Choroid plexus epithelial cell (primary cell): ENCODE data around the gene DNASE1L1.

Experiments used
- DNase-seq: peaks from one replicate; pipeline ENCODE4 v3.0.0-alpha.2; 2010; ENCODE audit warnings: low read depth
- H3K4me3 ChIP-seq: 2 replicates; pipeline ENCODE4 v1.5.1; 2011; ENCODE audit warnings: low read depth, mild to moderate bottlenecking, control low read depth, low read length, moderate library complexity
- TF ChIP-seq, protein P1 (sequence below): conservative IDR thresholded peaks from 2 replicates; pipeline ENCODE4 v1.5.1; 2011; ENCODE audit warnings: low read depth, mild to moderate bottlenecking, control low read depth, inconsistent platforms, low read length, moderate library complexity

The DNASE1L1 gene

DNA sequence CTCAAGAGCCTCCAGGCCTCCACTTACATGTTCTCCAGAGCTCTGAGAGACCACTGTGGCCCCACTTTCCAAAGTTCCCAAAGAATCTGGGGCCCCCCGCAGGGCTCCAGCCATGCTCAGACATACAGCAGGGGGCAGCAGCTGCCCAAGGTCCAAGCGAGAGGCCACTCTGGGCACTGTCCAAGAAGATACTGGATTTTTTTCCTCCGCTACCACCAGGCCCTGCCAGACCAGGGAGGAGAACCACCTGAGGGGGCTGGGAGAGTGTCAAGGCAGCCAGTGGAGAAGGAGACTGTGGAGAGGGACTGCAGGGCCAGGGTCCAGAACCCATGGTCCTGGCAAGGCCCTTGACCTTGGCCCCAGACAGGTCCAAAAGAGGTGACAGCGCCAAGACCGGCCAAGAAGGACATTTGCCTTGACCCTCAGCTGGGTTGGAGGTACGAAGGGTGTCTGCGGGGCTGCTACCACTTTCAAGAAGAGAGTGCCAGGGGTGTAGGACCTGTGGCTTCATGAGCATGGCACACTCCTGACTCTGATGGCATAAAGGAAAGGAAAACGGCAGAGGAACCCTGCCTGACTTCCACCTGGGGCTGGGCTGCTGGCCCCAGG, 24.7 kb downstream of the DNASE1L1 start:
- no peak overlapping the region for H3K4me3 ChIP-seq
- TF ChIP-seq, protein P1, sequence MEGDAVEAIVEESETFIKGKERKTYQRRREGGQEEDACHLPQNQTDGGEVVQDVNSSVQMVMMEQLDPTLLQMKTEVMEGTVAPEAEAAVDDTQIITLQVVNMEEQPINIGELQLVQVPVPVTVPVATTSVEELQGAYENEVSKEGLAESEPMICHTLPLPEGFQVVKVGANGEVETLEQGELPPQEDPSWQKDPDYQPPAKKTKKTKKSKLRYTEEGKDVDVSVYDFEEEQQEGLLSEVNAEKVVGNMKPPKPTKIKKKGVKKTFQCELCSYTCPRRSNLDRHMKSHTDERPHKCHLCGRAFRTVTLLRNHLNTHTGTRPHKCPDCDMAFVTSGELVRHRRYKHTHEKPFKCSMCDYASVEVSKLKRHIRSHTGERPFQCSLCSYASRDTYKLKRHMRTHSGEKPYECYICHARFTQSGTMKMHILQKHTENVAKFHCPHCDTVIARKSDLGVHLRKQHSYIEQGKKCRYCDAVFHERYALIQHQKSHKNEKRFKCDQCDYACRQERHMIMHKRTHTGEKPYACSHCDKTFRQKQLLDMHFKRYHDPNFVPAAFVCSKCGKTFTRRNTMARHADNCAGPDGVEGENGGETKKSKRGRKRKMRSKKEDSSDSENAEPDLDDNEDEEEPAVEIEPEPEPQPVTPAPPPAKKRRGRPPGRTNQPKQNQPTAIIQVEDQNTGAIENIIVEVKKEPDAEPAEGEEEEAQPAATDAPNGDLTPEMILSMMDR = peak; percentile 62
- DNase-seq = peak; percentile 36

DNA sequence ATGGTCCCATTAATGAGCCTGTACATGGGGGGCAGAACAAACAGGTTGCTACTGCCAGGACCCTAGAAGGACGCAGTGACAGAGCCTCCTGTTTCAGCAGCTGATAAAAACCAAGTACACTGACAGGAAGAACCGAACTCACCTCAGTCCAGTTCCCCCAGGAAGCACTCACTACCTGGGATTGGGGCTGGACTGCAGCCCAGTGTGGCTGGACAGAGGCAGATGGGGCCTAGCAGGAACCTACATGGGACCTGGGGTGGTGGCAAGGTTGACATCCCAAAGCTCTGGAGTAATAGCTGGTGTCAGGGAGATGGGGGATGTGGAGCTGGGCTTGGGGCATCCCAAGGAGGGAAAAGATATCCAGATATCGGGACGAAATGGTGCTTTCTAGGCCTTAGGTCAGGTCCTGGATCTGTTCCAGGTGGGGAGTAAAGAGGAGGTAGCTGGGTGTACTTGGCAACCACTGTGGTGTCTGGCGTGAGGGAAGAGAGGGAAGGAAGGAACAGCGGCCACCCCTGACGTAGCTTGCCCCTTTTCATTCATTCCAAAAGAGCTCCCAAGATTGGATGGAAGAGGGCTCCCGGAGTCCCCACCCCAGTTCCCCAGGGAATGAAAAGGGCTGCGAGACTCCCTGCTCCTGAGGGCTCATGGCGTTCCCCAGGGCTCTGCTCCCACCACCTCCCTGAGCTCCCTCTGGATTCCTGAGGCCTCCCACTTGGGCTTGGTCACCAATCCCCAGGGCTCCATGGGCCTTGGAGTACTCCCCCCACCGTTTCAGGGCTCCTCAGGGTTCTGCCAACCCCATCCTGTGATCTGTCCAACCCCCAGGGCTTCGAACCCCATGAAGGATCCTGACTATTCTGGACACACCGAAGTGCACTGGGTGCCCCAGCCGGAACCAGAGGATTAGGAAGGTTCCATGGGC, 25.4 kb downstream of the DNASE1L1 start:
- no peak for DNase-seq
- H3K4me3 ChIP-seq = no peak overlapping the region
- TF ChIP-seq, protein P1 = no peak

DNA sequence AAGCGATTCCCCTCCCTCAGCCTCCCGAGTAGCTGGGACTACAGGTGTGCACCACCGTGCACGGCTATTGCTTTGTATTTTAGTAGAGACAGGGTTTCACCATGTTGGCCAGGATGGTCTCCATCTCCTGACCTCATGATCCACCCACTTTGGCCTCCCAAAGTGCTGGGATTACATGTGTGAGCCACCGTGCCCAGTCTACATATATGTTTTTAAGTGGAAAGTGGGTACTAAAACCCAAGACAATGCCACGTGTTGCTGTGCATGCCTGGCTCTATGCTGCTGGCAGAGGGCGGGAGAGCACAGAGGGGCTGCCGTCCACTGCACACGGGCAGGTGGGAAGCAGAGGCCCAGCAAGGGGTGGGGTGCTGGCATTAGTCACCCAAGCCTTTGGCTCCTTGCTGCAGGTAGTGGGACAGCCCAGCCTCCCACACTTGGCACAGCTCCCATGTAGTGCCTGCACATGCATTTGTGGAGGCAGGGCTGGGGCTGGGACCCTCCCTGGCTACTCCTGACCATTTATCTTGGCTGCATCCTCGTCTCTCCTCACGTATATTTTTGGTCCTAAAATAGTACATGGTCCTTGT, 26.5 kb downstream of the DNASE1L1 start:
- TF ChIP-seq, protein P1 = no peak
- H3K4me3 ChIP-seq = no peak overlapping the region
- no peak for DNase-seq

DNA sequence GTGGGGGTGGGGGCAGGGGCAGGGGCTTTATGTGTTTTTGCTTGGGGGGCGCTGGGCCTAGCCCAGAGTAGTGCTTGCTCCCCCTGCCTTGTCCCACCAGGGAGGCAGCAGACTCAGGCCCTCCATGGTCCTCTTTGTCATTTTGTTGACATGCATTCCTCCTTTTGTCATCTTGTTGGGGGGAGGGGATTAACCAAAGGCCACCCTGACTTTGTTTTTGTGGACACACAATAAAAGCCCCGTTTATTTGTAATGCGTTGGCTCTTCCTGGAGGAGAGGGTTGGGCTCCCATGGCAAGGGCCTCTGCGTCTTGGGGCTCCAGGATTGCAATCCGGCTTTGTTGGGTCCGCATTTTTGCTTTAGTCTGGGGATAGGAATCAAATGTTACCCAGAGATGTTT, 27.8 kb downstream of the DNASE1L1 start:
- TF ChIP-seq, protein P1 = no peak
- H3K4me3 ChIP-seq = no peak overlapping the region
- DNase-seq = no peak

DNA sequence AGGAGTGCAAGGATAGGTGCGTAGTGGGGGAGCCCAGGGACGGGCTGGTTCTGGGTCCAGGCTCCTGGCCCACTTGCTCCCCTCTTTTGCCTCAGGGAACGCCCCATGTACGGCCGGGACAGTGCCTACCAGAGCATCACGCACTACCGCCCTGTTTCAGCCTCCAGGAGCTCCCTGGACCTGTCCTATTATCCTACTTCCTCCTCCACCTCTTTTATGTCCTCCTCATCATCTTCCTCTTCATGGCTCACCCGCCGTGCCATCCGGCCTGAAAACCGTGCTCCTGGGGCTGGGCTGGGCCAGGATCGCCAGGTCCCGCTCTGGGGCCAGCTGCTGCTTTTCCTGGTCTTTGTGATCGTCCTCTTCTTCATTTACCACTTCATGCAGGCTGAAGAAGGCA, 28.3 kb downstream of the DNASE1L1 start:
- TF ChIP-seq, protein P1 = no peak
- no peak overlapping the region for H3K4me3 ChIP-seq
- DNase-seq = no peak

DNA sequence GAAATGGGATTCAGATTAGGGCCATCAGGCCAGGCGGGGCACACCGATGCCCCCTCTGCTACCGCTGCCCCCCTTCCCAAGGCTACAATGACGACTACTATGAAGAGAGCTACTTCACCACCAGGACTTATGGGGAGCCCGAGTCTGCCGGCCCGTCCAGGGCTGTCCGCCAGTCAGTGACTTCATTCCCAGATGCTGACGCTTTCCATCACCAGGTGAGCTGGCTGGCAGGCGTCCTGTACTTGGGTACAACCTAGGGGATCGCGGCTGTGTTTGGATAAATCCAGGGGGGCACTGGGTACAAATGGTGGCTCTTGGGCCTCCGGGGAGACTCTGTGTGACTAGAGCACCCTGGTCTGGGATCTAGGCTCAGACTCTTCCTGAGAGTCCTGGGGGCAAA, 28.9 kb downstream of the DNASE1L1 start:
- DNase-seq = no peak
- TF ChIP-seq, protein P1 = no peak
- H3K4me3 ChIP-seq = peak overlapping the region; percentile 74
